HEK293 (cell line): ENCODE measurements around the gene VWCE.

Experiments
- CTCF ChIA-PET: fragments of 350-600 bp; formaldehyde crosslinking; extraction: SDS; loops from one replicate; lab custom pipeline; 2021; ENCODE audit warnings: antibody characterized with exemption; lab: Yijun Ruan, JAX
- POLR2A ChIA-PET: fragments of 300-600 bp; formaldehyde crosslinking; extraction: SDS; loops from one replicate; lab custom pipeline; 2020; ENCODE audit warnings: antibody characterized with exemption, inconsistent platforms; lab: Yijun Ruan, JAX
- H3K27ac ChIP-seq: fragments of 200-500 bp; sonication (Bioruptor generic); 2 replicates; pipeline ENCODE4 v1.5.1; 2014; ENCODE audit warnings: low read depth, low read length, control low read depth, inconsistent platforms; ENCODE audit errors: extremely low read depth
- H3K36me3 ChIP-seq, 2 experiments: fragments of 200-500 bp in 1 of 2; sonication (Bioruptor generic) in 1 of 2; 1 replicate in 1 of 2; 2 replicates in 1 of 2; pipeline ENCODE4 v1.5.1; 2014 to 2017; ENCODE audit warnings: inconsistent platforms in 2 of 2, low read length in 2 of 2; ENCODE audit not compliant: control insufficient read depth in 2 of 2, insufficient read depth in 1 of 2
- H3K4me1 ChIP-seq: fragments of 200-500 bp; sonication (Bioruptor generic); 2 replicates; pipeline ENCODE4 v1.5.1; 2014; ENCODE audit warnings: mild to moderate bottlenecking, low read length, inconsistent platforms; ENCODE audit not compliant: control insufficient read depth, insufficient read depth
- H3K4me3 ChIP-seq: 2 replicates; pipeline ENCODE4 v1.5.1; 2011; ENCODE audit warnings: low read depth, mild to moderate bottlenecking, control low read depth, low read length, moderate library complexity
- H3K9me3 ChIP-seq: fragments of 200-500 bp; sonication (Bioruptor generic); 2 replicates; pipeline ENCODE4 v1.5.1; 2014; ENCODE audit warnings: low read depth, low read length, inconsistent platforms; ENCODE audit not compliant: control insufficient read depth, insufficient read depth
- BCL11A ChIP-seq: fragments of 450-650 bp; formaldehyde crosslinking; IDR thresholded peaks from 2 replicates; pipeline ENCODE4 v1.5.1; 2016; ENCODE audit warnings: low read depth, missing biosample characterization, missing genetic modification characterization
- HOXA7 ChIP-seq: sonication (generic); formaldehyde crosslinking; IDR thresholded peaks from 2 replicates; pipeline ENCODE4 v1.8.1; 2022; ENCODE audit warnings: missing genetic modification reagents, borderline replicate concordance
- SALL2 ChIP-seq: fragments of 450-650 bp; formaldehyde crosslinking; IDR thresholded peaks from 2 replicates; pipeline ENCODE4 v1.5.0; 2017; ENCODE audit warnings: missing biosample characterization, mild to moderate bottlenecking, missing genetic modification characterization, borderline replicate concordance
- SCRT2 ChIP-seq: fragments of 450-650 bp; formaldehyde crosslinking; IDR thresholded peaks from 2 replicates; pipeline ENCODE4 v1.5.1; 2016; ENCODE audit warnings: missing biosample characterization, missing genetic modification characterization
- ZBTB1 ChIP-seq: fragments of 450-650 bp; formaldehyde crosslinking; IDR thresholded peaks from 2 replicates; pipeline ENCODE4 v1.5.1; 2016; ENCODE audit warnings: missing biosample characterization, missing genetic modification characterization
- ZNF138 ChIP-seq: fragments of 450-650 bp; formaldehyde crosslinking; IDR thresholded peaks from 2 replicates; pipeline ENCODE4 v1.5.1; 2016; ENCODE audit warnings: missing biosample characterization, missing genetic modification characterization, borderline replicate concordance
- ZNF174 ChIP-seq: fragments of 450-650 bp; formaldehyde crosslinking; IDR thresholded peaks from 2 replicates; pipeline ENCODE4 v1.5.0; 2017; ENCODE audit warnings: missing biosample characterization, mild to moderate bottlenecking, missing genetic modification characterization
- ZNF404 ChIP-seq: fragments of 450-650 bp; formaldehyde crosslinking; IDR thresholded peaks from 2 replicates; pipeline ENCODE4 v1.5.1; 2017; ENCODE audit warnings: missing biosample characterization, missing genetic modification characterization
- ZNF48 ChIP-seq: fragments of 450-650 bp; formaldehyde crosslinking; IDR thresholded peaks from 2 replicates; pipeline ENCODE4 v1.5.1; 2016; ENCODE audit warnings: missing biosample characterization, missing genetic modification characterization
- ZNF658 ChIP-seq: fragments of 450-650 bp; formaldehyde crosslinking; IDR thresholded peaks from 2 replicates; pipeline ENCODE4; 2016; ENCODE audit warnings: missing biosample characterization, missing genetic modification characterization
- ZNF664 ChIP-seq: fragments of 450-650 bp; formaldehyde crosslinking; IDR thresholded peaks from 2 replicates; pipeline ENCODE4 v1.5.1; 2016; ENCODE audit warnings: missing biosample characterization, missing genetic modification characterization
- TF ChIP-seq, protein P1 (sequence below): fragments of 450-650 bp; formaldehyde crosslinking; IDR thresholded peaks from 2 replicates; pipeline ENCODE4 v1.5.1; 2017; ENCODE audit warnings: missing biosample characterization, missing genetic modification characterization
- TF ChIP-seq, protein P2 (sequence below): fragments of 450-650 bp; formaldehyde crosslinking; IDR thresholded peaks from 2 replicates; pipeline ENCODE4 v1.5.1; 2016; ENCODE audit warnings: missing biosample characterization, missing genetic modification characterization
- TF ChIP-seq, protein P3 (sequence below): fragments of 450-650 bp; formaldehyde crosslinking; IDR thresholded peaks from 2 replicates; pipeline ENCODE4 v1.5.1; 2016; ENCODE audit warnings: missing biosample characterization, missing genetic modification characterization, borderline replicate concordance
- TF ChIP-seq, protein P4 (sequence below): fragments of 450-650 bp; formaldehyde crosslinking; IDR thresholded peaks from 2 replicates; pipeline ENCODE4 v1.5.1; 2016; ENCODE audit warnings: missing biosample characterization, missing genetic modification characterization
- TF ChIP-seq, protein P5 (sequence below): fragments of 450-650 bp; formaldehyde crosslinking; IDR thresholded peaks from 2 replicates; pipeline ENCODE4 v1.5.1; 2016; ENCODE audit warnings: missing biosample characterization, missing genetic modification characterization
- TF ChIP-seq, protein P6 (sequence below): fragments of 450-650 bp; formaldehyde crosslinking; IDR thresholded peaks from 2 replicates; pipeline ENCODE4 v1.5.1; 2017; ENCODE audit warnings: missing biosample characterization, missing genetic modification characterization
- TF ChIP-seq, protein P7 (sequence below): fragments of 450-650 bp; formaldehyde crosslinking; optimal IDR thresholded peaks from 2 replicates; pipeline ENCODE3; 2016; ENCODE audit warnings: missing biosample characterization, mild to moderate bottlenecking, missing genetic modification characterization

Gene VWCE

DNA sequence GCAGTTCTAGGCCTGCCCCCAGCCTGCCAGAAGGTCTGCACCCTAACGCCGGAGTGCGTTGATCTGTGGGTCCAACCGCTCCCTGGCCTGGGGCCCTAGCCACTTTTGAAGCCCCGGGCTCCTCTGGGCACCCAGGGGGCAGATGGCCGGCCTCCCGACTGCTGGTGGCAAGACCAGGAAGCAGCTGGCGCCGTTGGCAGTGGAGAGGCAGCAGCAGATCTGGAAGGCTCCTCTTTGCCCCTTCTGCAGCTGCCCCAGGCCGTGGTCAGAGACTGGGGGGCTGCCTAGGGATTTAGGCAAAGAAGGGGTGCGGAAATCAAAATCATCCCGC is 445 bp upstream of the VWCE start:
- POLR2A ChIA-PET = no interaction called here
- no peak overlapping the region for H3K4me3 ChIP-seq
- peaks cover 0 to 38% of the 10 kb centered on the region in 2 experiments; a peak in 1 of 3 replicates for H3K36me3 ChIP-seq
- no peaks in the 10 kb centered on the region for H3K9me3 ChIP-seq
- no peaks in the 10 kb centered on the region; the same call in 1 of the 2 replicates for H3K4me1 ChIP-seq
- no peak for TF ChIP-seq ZNF48 (tag by site-specific recombination)
- no peak for TF ChIP-seq SALL2 (tag by site-specific recombination)
- TF ChIP-seq, protein P1, sequence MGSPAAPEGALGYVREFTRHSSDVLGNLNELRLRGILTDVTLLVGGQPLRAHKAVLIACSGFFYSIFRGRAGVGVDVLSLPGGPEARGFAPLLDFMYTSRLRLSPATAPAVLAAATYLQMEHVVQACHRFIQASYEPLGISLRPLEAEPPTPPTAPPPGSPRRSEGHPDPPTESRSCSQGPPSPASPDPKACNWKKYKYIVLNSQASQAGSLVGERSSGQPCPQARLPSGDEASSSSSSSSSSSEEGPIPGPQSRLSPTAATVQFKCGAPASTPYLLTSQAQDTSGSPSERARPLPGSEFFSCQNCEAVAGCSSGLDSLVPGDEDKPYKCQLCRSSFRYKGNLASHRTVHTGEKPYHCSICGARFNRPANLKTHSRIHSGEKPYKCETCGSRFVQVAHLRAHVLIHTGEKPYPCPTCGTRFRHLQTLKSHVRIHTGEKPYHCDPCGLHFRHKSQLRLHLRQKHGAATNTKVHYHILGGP = no peak
- TF ChIP-seq, protein P2, sequence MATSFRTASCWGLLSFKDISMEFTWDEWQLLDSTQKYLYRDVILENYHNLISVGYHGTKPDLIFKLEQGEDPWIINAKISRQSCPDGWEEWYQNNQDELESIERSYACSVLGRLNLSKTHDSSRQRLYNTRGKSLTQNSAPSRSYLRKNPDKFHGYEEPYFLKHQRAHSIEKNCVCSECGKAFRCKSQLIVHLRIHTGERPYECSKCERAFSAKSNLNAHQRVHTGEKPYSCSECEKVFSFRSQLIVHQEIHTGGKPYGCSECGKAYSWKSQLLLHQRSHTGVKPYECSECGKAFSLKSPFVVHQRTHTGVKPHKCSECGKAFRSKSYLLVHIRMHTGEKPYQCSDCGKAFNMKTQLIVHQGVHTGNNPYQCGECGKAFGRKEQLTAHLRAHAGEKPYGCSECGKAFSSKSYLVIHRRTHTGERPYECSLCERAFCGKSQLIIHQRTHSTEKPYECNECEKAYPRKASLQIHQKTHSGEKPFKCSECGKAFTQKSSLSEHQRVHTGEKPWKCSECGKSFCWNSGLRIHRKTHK (tag by site-specific recombination) = no peak
- TF ChIP-seq, protein P3, sequence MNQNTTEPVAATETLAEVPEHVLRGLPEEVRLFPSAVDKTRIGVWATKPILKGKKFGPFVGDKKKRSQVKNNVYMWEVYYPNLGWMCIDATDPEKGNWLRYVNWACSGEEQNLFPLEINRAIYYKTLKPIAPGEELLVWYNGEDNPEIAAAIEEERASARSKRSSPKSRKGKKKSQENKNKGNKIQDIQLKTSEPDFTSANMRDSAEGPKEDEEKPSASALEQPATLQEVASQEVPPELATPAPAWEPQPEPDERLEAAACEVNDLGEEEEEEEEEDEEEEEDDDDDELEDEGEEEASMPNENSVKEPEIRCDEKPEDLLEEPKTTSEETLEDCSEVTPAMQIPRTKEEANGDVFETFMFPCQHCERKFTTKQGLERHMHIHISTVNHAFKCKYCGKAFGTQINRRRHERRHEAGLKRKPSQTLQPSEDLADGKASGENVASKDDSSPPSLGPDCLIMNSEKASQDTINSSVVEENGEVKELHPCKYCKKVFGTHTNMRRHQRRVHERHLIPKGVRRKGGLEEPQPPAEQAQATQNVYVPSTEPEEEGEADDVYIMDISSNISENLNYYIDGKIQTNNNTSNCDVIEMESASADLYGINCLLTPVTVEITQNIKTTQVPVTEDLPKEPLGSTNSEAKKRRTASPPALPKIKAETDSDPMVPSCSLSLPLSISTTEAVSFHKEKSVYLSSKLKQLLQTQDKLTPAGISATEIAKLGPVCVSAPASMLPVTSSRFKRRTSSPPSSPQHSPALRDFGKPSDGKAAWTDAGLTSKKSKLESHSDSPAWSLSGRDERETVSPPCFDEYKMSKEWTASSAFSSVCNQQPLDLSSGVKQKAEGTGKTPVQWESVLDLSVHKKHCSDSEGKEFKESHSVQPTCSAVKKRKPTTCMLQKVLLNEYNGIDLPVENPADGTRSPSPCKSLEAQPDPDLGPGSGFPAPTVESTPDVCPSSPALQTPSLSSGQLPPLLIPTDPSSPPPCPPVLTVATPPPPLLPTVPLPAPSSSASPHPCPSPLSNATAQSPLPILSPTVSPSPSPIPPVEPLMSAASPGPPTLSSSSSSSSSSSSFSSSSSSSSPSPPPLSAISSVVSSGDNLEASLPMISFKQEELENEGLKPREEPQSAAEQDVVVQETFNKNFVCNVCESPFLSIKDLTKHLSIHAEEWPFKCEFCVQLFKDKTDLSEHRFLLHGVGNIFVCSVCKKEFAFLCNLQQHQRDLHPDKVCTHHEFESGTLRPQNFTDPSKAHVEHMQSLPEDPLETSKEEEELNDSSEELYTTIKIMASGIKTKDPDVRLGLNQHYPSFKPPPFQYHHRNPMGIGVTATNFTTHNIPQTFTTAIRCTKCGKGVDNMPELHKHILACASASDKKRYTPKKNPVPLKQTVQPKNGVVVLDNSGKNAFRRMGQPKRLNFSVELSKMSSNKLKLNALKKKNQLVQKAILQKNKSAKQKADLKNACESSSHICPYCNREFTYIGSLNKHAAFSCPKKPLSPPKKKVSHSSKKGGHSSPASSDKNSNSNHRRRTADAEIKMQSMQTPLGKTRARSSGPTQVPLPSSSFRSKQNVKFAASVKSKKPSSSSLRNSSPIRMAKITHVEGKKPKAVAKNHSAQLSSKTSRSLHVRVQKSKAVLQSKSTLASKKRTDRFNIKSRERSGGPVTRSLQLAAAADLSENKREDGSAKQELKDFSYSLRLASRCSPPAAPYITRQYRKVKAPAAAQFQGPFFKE (tag by site-specific recombination) = no peak
- TF ChIP-seq SCRT2 (tag by site-specific recombination) = no peak
- TF ChIP-seq ZNF658 (tag by site-specific recombination) = no peak
- TF ChIP-seq, protein P4, sequence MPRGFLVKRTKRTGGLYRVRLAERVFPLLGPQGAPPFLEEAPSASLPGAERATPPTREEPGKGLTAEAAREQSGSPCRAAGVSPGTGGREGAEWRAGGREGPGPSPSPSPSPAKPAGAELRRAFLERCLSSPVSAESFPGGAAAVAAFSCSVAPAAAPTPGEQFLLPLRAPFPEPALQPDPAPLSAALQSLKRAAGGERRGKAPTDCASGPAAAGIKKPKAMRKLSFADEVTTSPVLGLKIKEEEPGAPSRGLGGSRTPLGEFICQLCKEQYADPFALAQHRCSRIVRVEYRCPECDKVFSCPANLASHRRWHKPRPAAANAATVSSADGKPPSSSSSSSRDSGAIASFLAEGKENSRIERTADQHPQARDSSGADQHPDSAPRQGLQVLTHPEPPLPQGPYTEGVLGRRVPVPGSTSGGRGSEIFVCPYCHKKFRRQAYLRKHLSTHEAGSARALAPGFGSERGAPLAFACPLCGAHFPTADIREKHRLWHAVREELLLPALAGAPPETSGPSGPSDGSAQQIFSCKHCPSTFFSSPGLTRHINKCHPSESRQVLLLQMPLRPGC (tag by site-specific recombination) = no peak
- TF ChIP-seq, protein P5, sequence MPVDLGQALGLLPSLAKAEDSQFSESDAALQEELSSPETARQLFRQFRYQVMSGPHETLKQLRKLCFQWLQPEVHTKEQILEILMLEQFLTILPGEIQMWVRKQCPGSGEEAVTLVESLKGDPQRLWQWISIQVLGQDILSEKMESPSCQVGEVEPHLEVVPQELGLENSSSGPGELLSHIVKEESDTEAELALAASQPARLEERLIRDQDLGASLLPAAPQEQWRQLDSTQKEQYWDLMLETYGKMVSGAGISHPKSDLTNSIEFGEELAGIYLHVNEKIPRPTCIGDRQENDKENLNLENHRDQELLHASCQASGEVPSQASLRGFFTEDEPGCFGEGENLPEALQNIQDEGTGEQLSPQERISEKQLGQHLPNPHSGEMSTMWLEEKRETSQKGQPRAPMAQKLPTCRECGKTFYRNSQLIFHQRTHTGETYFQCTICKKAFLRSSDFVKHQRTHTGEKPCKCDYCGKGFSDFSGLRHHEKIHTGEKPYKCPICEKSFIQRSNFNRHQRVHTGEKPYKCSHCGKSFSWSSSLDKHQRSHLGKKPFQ (tag by site-specific recombination) = no peak
- CTCF ChIA-PET = no interaction called here
- no peak overlapping the region for H3K27ac ChIP-seq

DNA sequence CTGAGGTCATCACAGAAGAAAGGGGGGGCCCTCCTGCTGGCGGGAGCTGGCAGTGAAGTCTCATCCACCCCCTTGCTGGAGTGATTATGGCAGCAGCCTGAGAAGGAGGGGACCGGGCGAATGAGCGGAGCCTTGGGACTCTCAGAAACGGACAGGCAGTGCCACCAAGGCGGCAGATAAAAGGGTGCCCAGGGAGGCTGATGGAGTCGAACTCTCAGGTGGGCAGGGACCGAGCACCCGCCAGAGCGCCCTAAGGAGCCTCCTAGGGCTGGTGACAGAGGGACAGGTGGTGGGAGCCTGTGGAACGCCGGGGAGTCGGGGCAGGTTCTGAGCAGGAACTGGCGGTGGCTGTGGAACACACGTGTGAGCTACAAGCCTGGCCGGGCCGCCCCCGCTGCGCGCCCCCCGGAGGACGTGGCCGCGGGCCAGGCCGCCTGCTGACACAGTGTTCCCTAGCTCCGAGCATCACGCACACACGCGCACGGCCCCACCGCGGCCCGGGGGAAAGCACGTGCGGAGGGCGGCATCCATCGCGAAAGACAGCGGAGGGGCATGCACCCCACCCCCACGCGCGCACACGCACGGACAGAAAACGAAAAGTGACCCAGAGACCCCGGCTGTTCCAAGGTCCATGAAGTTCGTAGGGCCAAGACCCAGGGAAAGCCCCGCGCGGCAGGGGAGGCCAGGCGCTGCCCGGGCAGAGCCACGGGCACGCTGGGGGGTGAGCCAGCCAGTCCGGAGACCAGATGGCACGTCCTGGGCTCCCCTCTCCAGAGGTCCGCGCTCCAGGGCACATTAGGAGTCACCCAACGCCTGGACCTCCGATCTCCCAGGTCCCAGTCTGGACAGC is 1.0 kb downstream of the VWCE start:
- H3K27ac ChIP-seq = peak overlapping the region; percentile 57; the same call in 1 of the 2 replicates
- peak overlapping the region; percentile 36 for H3K4me3 ChIP-seq
- no peaks in the 10 kb centered on the region for H3K9me3 ChIP-seq
- H3K36me3 ChIP-seq = peaks cover 0 to 24% of the 10 kb centered on the region in 2 experiments; a peak in 1 of 3 replicates
- no peaks in the 10 kb centered on the region; the same call in 1 of the 2 replicates for H3K4me1 ChIP-seq
- ChIA-PET CTCF (interaction anchor here (1.2 to 2.1 kb wide), 3 partner anchors 7 to 91 kb away, joined by 3 to 10 read pairs (median 9); no protein-coding TSS in a partner anchor), POLR2A (interaction anchor here (0.7 to 1.2 kb wide), 5 partner anchors 31 to 381 kb away, joined by 3 to 5 read pairs (median 4); partner anchors contain the start of genes CYB561A3, TMEM109 and TMEM216)
- TF ChIP-seq, protein P6, sequence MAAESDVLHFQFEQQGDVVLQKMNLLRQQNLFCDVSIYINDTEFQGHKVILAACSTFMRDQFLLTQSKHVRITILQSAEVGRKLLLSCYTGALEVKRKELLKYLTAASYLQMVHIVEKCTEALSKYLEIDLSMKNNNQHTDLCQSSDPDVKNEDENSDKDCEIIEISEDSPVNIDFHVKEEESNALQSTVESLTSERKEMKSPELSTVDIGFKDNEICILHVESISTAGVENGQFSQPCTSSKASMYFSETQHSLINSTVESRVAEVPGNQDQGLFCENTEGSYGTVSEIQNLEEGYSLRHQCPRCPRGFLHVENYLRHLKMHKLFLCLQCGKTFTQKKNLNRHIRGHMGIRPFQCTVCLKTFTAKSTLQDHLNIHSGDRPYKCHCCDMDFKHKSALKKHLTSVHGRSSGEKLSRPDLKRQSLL (tag by site-specific recombination) = no peak
- TF ChIP-seq BCL11A (tag by site-specific recombination) (peak; percentile 26; the same call in 1 of the 2 replicates), ZNF138 (tag by site-specific recombination) (no peak), ZNF404 (no peak), ZNF174 (tag by site-specific recombination) (no peak), ZBTB1 (tag by site-specific recombination) (0 out of 2 replicates have a peak, but pooled peaks have one; percentile 33), HOXA7 (CRISPR knock-in tag) (no peak), ZNF664 (tag by site-specific recombination) (no peak)
- TF ChIP-seq, protein P7, sequence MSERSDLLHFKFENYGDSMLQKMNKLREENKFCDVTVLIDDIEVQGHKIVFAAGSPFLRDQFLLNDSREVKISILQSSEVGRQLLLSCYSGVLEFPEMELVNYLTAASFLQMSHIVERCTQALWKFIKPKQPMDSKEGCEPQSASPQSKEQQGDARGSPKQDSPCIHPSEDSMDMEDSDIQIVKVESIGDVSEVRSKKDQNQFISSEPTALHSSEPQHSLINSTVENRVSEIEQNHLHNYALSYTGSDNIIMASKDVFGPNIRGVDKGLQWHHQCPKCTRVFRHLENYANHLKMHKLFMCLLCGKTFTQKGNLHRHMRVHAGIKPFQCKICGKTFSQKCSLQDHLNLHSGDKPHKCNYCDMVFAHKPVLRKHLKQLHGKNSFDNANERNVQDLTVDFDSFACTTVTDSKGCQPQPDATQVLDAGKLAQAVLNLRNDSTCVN (tag by site-specific recombination) = peak; percentile 98
